Panc1 (cell line): ENCODE data around the gene RPS14. TPM values are rescaled to one million over a fixed set of nuclear protein-coding genes. Genes with fewer than 3 reads are reported as not detected.

Experiments used
- ATAC-seq: fragments of 200-7000 bp; cut with Tn5 transposase; 2 replicates; pipeline ENCODE4 v1.9.1; 2020; ENCODE audit warnings: mild to moderate bottlenecking, moderate library complexity
- BruUV-seq: library from RNA; stranded (reverse); fragments of 400-500 nt; replicated peaks from 2 replicates; lab custom pipeline; 2021; lab: Mats Ljungman, UMichigan
- CTCF ChIA-PET: fragments of 300-600 bp; sonication (Branson Sonifier 250); formaldehyde crosslinking; loops from one replicate; lab custom pipeline; 2022; ENCODE audit warnings: antibody characterized with exemption; lab: Charles Lee
- POLR2A ChIA-PET: fragments of 300-600 bp; sonication (Branson Sonifier 250); formaldehyde crosslinking; loops from one replicate; lab custom pipeline; 2022; ENCODE audit warnings: antibody characterized with exemption; lab: Charles Lee
- DNase-seq: peaks from one replicate; pipeline ENCODE4 v3.0.0-alpha.2; 2010; ENCODE audit warnings: low read depth, low spot score
- H3K27ac ChIP-seq: 2 replicates; pipeline ENCODE4 v1.5.1; 2011; ENCODE audit warnings: mild to moderate bottlenecking, low read length, inconsistent platforms
- H3K27me3 ChIP-seq: fragments of 200-500 bp; sonication (Bioruptor generic); 2 replicates; pipeline ENCODE4 v1.6.0; 2014; ENCODE audit warnings: low read length, inconsistent platforms; ENCODE audit not compliant: control insufficient read depth, insufficient read depth
- H3K36me3 ChIP-seq: fragments of 200-500 bp; sonication (Bioruptor generic); 2 replicates; pipeline ENCODE4 v1.5.1; 2014; ENCODE audit warnings: inconsistent platforms, mild to moderate bottlenecking, low read length, moderate library complexity; ENCODE audit not compliant: control insufficient read depth, insufficient read depth
- H3K4me1 ChIP-seq: 2 replicates; pipeline ENCODE4 v1.5.1; 2011; ENCODE audit warnings: inconsistent platforms, mild to moderate bottlenecking, low read length, moderate library complexity; ENCODE audit not compliant: control insufficient read depth, insufficient read depth
- H3K4me3 ChIP-seq, 2 experiments: 2 replicates each; pipeline ENCODE4 v1.5.1; 2011 to 2012; ENCODE audit warnings: low read depth in 2 of 2, low read length in 2 of 2, mild to moderate bottlenecking in 2 of 2, inconsistent platforms in 1 of 2, moderate library complexity in 1 of 2
- H3K9me3 ChIP-seq: fragments of 200-500 bp; sonication (Bioruptor generic); 2 replicates; pipeline ENCODE4 v1.5.1; 2014; ENCODE audit warnings: low read depth, mild to moderate bottlenecking, inconsistent platforms, low read length, moderate library complexity; ENCODE audit not compliant: control insufficient read depth, insufficient read depth
- CTCF ChIP-seq: fragments of 450-650 bp; IDR thresholded peaks from 2 replicates; pipeline ENCODE4 v1.5.1; 2017; ENCODE audit warnings: mild to moderate bottlenecking
- POLR2AphosphoS5 ChIP-seq: IDR thresholded peaks from 2 replicates; pipeline ENCODE4 v1.6.1; 2012; ENCODE audit warnings: mild to moderate bottlenecking, low read depth, low read length, moderate library complexity
- REST ChIP-seq, 2 experiments: IDR thresholded peaks; 2 replicates each; pipeline ENCODE4 v1.6.1; 2011 to 2012; ENCODE audit warnings: low read depth in 2 of 2, control low read depth in 1 of 2, low read length in 1 of 2, mild to moderate bottlenecking in 1 of 2, moderate library complexity in 1 of 2; ENCODE audit not compliant: insufficient read depth in 1 of 2
- SIN3A ChIP-seq: IDR thresholded peaks from 2 replicates; pipeline ENCODE4 v1.6.1; 2012; ENCODE audit warnings: low read depth, mild to moderate bottlenecking, low read length, moderate library complexity, borderline replicate concordance; ENCODE audit not compliant: insufficient read depth
- TCF7L2 ChIP-seq: IDR thresholded peaks from 2 replicates; pipeline ENCODE4 v1.6.1; 2011; ENCODE audit warnings: mild to moderate bottlenecking, low read depth, low read length, inconsistent platforms
- in situ Hi-C: cut with HindIII; loops from 2 replicates; pipeline ENCODE4 v1.10.0; 2016; ENCODE audit warnings: low sequenced_read_pairs, low pct_unique_long_range_greater_than_20kb
- intact Hi-C: fragments of 100-400 bp; cut with micrococcal nuclease; formaldehyde crosslinking; loops from one replicate; pipeline ENCODE4 v1.10.0; 2022; ENCODE audit not compliant: unreplicated experiment
- total RNA-seq: library from RNA; stranded (reverse); gene quantifications from one replicate; pipeline ENCODE4 v1.2.1, GENCODE V29; 2021; ENCODE audit not compliant: unreplicated experiment

The RPS14 gene
- total RNA-seq, 1 experiment from 2014 or later = 1,959 TPM

- TF ChIP-seq TCF7L2 = no peak
- TF ChIP-seq SIN3A = no peak
- TF ChIP-seq REST (IDR thresholded peaks at IDR 0.05; ENCODE audit: insufficient read depth in 1 of 2, low read depth in 2 of 2, low read length in 1 of 2) = no peak
- TF ChIP-seq POLR2AphosphoS5 = no peak
- TF ChIP-seq CTCF = no peak
- DNase-seq (no peak), ATAC-seq (no peak)
- ChIA-PET POLR2A (interaction anchor here (0.7 kb wide), 1 partner anchor 98 kb away, joined by 3 read pairs; no protein-coding TSS in a partner anchor), CTCF (no interaction called here)
- H3K4me1 ChIP-seq = peaks cover 28% of the 10 kb centered on the region
- H3K9me3 ChIP-seq = no peaks in the 10 kb centered on the region
- no peaks in the 10 kb centered on the region for H3K27me3 ChIP-seq
- no peak overlapping the region for H3K27ac ChIP-seq
- no TSS peak for BruUV-seq
- H3K4me3 ChIP-seq = no peak overlapping the region
- peaks cover 40% of the 10 kb centered on the region for H3K36me3 ChIP-seq
- in situ Hi-C loops (no loop called here), intact Hi-C loops (no loop called here)
Measured at GRCh38 chr5:150446583-150446982, 3.0 kb downstream of the RPS14 start.

GRCh38 chr5:150446088-150446487 is 3.5 kb downstream of the RPS14 start:
- intact Hi-C loops (no loop called here), in situ Hi-C loops (no loop called here)
- H3K27ac ChIP-seq = no peak overlapping the region
- ChIA-PET POLR2A (interaction anchor here (0.7 kb wide), 1 partner anchor 98 kb away, joined by 3 read pairs; no protein-coding TSS in a partner anchor), CTCF (no interaction called here)
- BruUV-seq = no TSS peak
- H3K36me3 ChIP-seq = peaks cover 40% of the 10 kb centered on the region
- no peak overlapping the region for H3K4me3 ChIP-seq
- DNase-seq (no peak), ATAC-seq (no peak)
- TF ChIP-seq SIN3A = no peak
- no peak for TF ChIP-seq REST (IDR thresholded peaks at IDR 0.05; ENCODE audit: insufficient read depth in 1 of 2, low read depth in 2 of 2, low read length in 1 of 2)
- peak; percentile 37; the same call in 1 of the 2 replicates for TF ChIP-seq POLR2AphosphoS5
- no peaks in the 10 kb centered on the region for H3K27me3 ChIP-seq
- H3K4me1 ChIP-seq = peaks cover 28% of the 10 kb centered on the region
- no peaks in the 10 kb centered on the region for H3K9me3 ChIP-seq
